Activated CD8-positive, alpha-beta T cell treated with anti-CD3 and anti-CD28 coated beads for 36 hours (primary cell): Measurements from ENCODE around the gene MISP3. TPM values are rescaled to one million over a fixed set of nuclear protein-coding genes. Genes with fewer than 3 reads are reported as not detected.

Source experiments
- ATAC-seq: fragments of 200-7000 bp; cut with Tn5 transposase; one replicate; pipeline ENCODE4 v1.10.0; 2021; ENCODE audit warnings: mild to moderate bottlenecking, moderate library complexity
- CTCF ChIA-PET: fragments of 350-600 bp; sonication (Branson Sonifier 250); formaldehyde crosslinking; loops from one replicate; lab custom pipeline; 2021; ENCODE audit warnings: antibody characterized with exemption; lab: Charles Lee
- POLR2A ChIA-PET: fragments of 350-600 bp; sonication (Branson Sonifier 250); formaldehyde crosslinking; loops from one replicate; lab custom pipeline; 2021; ENCODE audit warnings: antibody characterized with exemption; lab: Charles Lee
- DNase-seq: peaks from one replicate; pipeline ENCODE4 v3.0.0-alpha.2; 2020
- H3K27ac Mint-ChIP-seq: one replicate; pipeline ENCODE4 v1.8.0; 2021; ENCODE audit warnings: mild to moderate bottlenecking, mixed read lengths
- H3K27me3 Mint-ChIP-seq: one replicate; pipeline ENCODE4 v1.8.0; 2021; ENCODE audit warnings: mixed read lengths
- H3K36me3 Mint-ChIP-seq: one replicate; pipeline ENCODE4 v1.8.0; 2021; ENCODE audit warnings: low read depth, mixed read lengths
- H3K4me1 Mint-ChIP-seq: one replicate; pipeline ENCODE4 v1.8.0; 2021; ENCODE audit warnings: low read depth, mixed read lengths
- H3K4me3 Mint-ChIP-seq: one replicate; pipeline ENCODE4 v1.8.0; 2021; ENCODE audit warnings: mild to moderate bottlenecking, moderate library complexity, mixed read lengths
- H3K9me3 Mint-ChIP-seq: one replicate; pipeline ENCODE4 v1.8.0; 2021; ENCODE audit warnings: mixed read lengths
- CTCF ChIP-seq: fragments of 200-600 bp; IDR thresholded peaks from one replicate; pipeline ENCODE4 v1.8.0; 2022; ENCODE audit warnings: antibody characterized with exemption, mild to moderate bottlenecking
- intact Hi-C: fragments of 100-400 bp; cut with micrococcal nuclease; formaldehyde crosslinking; loops from one replicate; pipeline ENCODE4 v1.10.0; 2022
- total RNA-seq, 2 experiments: library from RNA; stranded (reverse); gene quantifications; one replicate each; pipeline ENCODE4 v1.2.3, GENCODE V29; 2021

MISP3 gene
- total RNA-seq, 2 experiments from 2014 or later: 1.4 to 1.5 TPM

GRCh38 chr19:14112809-14113385, 40.3 kb downstream of the MISP3 start:
- peaks cover 49% of the 10 kb centered on the region for H3K4me1 Mint-ChIP-seq
- POLR2A ChIA-PET: interaction anchor here (1.1 kb wide), 1 partner anchor 21 kb away, joined by 6 read pairs; no protein-coding TSS in a partner anchor
- no peak for TF ChIP-seq CTCF
- intact Hi-C loops: no loop called here
- no peak overlapping the region for H3K27ac Mint-ChIP-seq
- ATAC-seq (no peak), DNase-seq (no peak)
- no peaks in the 10 kb centered on the region for H3K9me3 Mint-ChIP-seq
- no peak overlapping the region for H3K4me3 Mint-ChIP-seq
- no peaks in the 10 kb centered on the region for H3K36me3 Mint-ChIP-seq
- no peaks in the 10 kb centered on the region for H3K27me3 Mint-ChIP-seq
- CTCF ChIA-PET: interaction anchor here (0.6 to 4.2 kb wide), 5 partner anchors 17 to 234 kb away, joined by 3 to 29 read pairs (median 5); no protein-coding TSS in a partner anchor

- no peak for TF ChIP-seq CTCF
- intact Hi-C loops: no loop called here
Measured at GRCh38 chr19:14113762-14114414, 41.3 kb downstream of the MISP3 start.

GRCh38 chr19:14114439-14114838, 41.9 kb downstream of the MISP3 start:
- TF ChIP-seq CTCF: no peak
- ATAC-seq: no peak
- POLR2A ChIA-PET: interaction anchor here (1.0 to 1.3 kb wide), 4 partner anchors 23 to 25 kb away, joined by 3 to 6 read pairs (median 4); no protein-coding TSS in a partner anchor
- no peak overlapping the region for H3K4me3 Mint-ChIP-seq
- intact Hi-C loops: no loop called here
- CTCF ChIA-PET: interaction anchor here (0.6 to 4.9 kb wide), 25 partner anchors 9 to 239 kb away, joined by 3 to 44 read pairs (median 4); partner anchors contain the start of genes ASF1B, MISP3 and RLN3
- DNase-seq: no peak
- H3K36me3 Mint-ChIP-seq: no peaks in the 10 kb centered on the region
- H3K9me3 Mint-ChIP-seq: no peaks in the 10 kb centered on the region
- no peaks in the 10 kb centered on the region for H3K27me3 Mint-ChIP-seq
- H3K4me1 Mint-ChIP-seq: peaks cover 58% of the 10 kb centered on the region
- H3K27ac Mint-ChIP-seq: no peak overlapping the region

More at GRCh38 chr19:14113762-14114414, 41.3 kb downstream of the MISP3 start:
- H3K9me3 Mint-ChIP-seq: no peaks in the 10 kb centered on the region
- POLR2A ChIA-PET: interaction anchor here (1.0 to 1.3 kb wide), 3 partner anchors 22 to 26 kb away, joined by 3 to 6 read pairs (median 3); no protein-coding TSS in a partner anchor
- peaks cover 54% of the 10 kb centered on the region for H3K4me1 Mint-ChIP-seq
- H3K27ac Mint-ChIP-seq: peak overlapping the region; percentile 49
- CTCF ChIA-PET: interaction anchor here (0.6 to 4.9 kb wide), 21 partner anchors 8 to 236 kb away, joined by 3 to 44 read pairs (median 5); partner anchors contain the start of genes ASF1B and MISP3
- ATAC-seq (no peak), DNase-seq (peak; percentile 67)
- H3K4me3 Mint-ChIP-seq: no peak overlapping the region
- H3K36me3 Mint-ChIP-seq: no peaks in the 10 kb centered on the region
- no peaks in the 10 kb centered on the region for H3K27me3 Mint-ChIP-seq

GRCh38 chr19:14114854-14115253, 42.3 kb downstream of the MISP3 start:
- CTCF ChIA-PET: interaction anchor here (0.6 to 4.9 kb wide), 28 partner anchors 9 to 242 kb away, joined by 3 to 44 read pairs (median 4); partner anchors contain the start of genes ASF1B, MISP3 and RLN3
- intact Hi-C loops: no loop called here
- Mint-ChIP-seq H3K36me3 (no peaks in the 10 kb centered on the region), H3K9me3 (no peaks in the 10 kb centered on the region), H3K4me1 (peaks cover 58% of the 10 kb centered on the region), H3K27ac (no peak overlapping the region), H3K27me3 (no peaks in the 10 kb centered on the region), H3K4me3 (no peak overlapping the region)
- POLR2A ChIA-PET: interaction anchor here (0.8 to 1.3 kb wide), 4 partner anchors 11 to 130 kb away, joined by 3 to 6 read pairs (median 4); no protein-coding TSS in a partner anchor
- peak; percentile 61 for TF ChIP-seq CTCF
- DNase-seq (peak; percentile 78), ATAC-seq (no peak)
